Muscle of arm (tissue), 12 donors: ENCODE data around the gene SPATA9. TPM values are rescaled to one million over a fixed set of nuclear protein-coding genes. Genes with fewer than 3 reads are reported as not detected.

Source experiments
- DNase-seq: peaks from one replicate; pipeline ENCODE4 v3.0.0-alpha.2; 2013
- polyA plus RNA-seq, 12 donors: library from polyadenylated mRNA; unstranded; fragments of 120-200 nt; gene quantifications; one replicate each; pipeline ENCODE4 v1.2.1, GENCODE V29; 2013; ENCODE audit not compliant: insufficient read length in 12 of 12

Gene SPATA9
- polyA plus RNA-seq, 12 donors, result 0.96 to 3.6 (median 2.3) TPM; not detected in 2

- no peak for DNase-seq
Measured at GRCh38 chr5:95686651-95687050, 3.9 kb upstream of the SPATA9 start.

- no peak for DNase-seq
Measured at GRCh38 chr5:95684361-95684760, 1.6 kb upstream of the SPATA9 start.

GRCh38 chr5:95673081-95673480, 9.7 kb downstream of the SPATA9 start:
- no peak for DNase-seq

- DNase-seq, result no peak
Measured at GRCh38 chr5:95672641-95673040, 10.2 kb downstream of the SPATA9 start.

GRCh38 chr5:95671826-95672225, 11.0 kb downstream of the SPATA9 start:
- DNase-seq, result no peak

GRCh38 chr5:95670568-95670967, 12.2 kb downstream of the SPATA9 start:
- DNase-seq, result no peak

GRCh38 chr5:95669985-95670384, 12.8 kb downstream of the SPATA9 start:
- DNase-seq, result no peak

GRCh38 chr5:95669540-95669939, 13.3 kb downstream of the SPATA9 start:
- peak; percentile 77 for DNase-seq

GRCh38 chr5:95668728-95669127, 14.1 kb downstream of the SPATA9 start:
- no peak for DNase-seq

GRCh38 chr5:95668216-95668615, 14.6 kb downstream of the SPATA9 start:
- DNase-seq, result no peak

GRCh38 chr5:95667678-95668077, 15.1 kb downstream of the SPATA9 start:
- no peak for DNase-seq

- no peak for DNase-seq
Measured at GRCh38 chr5:95667061-95667618, 15.7 kb downstream of the SPATA9 start.

GRCh38 chr5:95664204-95664786, 18.5 kb downstream of the SPATA9 start:
- peak; percentile 52 for DNase-seq

GRCh38 chr5:95662946-95663345, 19.8 kb downstream of the SPATA9 start:
- no peak for DNase-seq

- DNase-seq, result no peak
Measured at GRCh38 chr5:95660060-95660459, 22.7 kb downstream of the SPATA9 start.

GRCh38 chr5:95655575-95655974, 27.2 kb downstream of the SPATA9 start:
- no peak for DNase-seq

GRCh38 chr5:95654196-95654595, 28.6 kb downstream of the SPATA9 start:
- DNase-seq, result no peak

- DNase-seq, result no peak
Measured at GRCh38 chr5:95652849-95653248, 29.9 kb downstream of the SPATA9 start.

GRCh38 chr5:95649842-95650620, 32.8 kb downstream of the SPATA9 start:
- no peak for DNase-seq

GRCh38 chr5:95649274-95649673, 33.5 kb downstream of the SPATA9 start:
- DNase-seq, result no peak

- no peak for DNase-seq
Measured at GRCh38 chr5:95647886-95648860, 34.6 kb downstream of the SPATA9 start.
